HepG2 (cell line): ENCODE results near the gene CUL4A. TPM values are rescaled to one million over a fixed set of nuclear protein-coding genes. Genes with fewer than 3 reads are reported as not detected.

Source experiments
- ATF3 ChIP-seq: sonication (generic); formaldehyde crosslinking; IDR thresholded peaks from 2 replicates; pipeline ENCODE4 v1.4.0; 2020; ENCODE audit warnings: missing genetic modification reagents
- ATF7-NPFF ChIP-seq: sonication (generic); formaldehyde crosslinking; IDR thresholded peaks from 2 replicates; pipeline ENCODE4 v1.8.1; 2023; ENCODE audit warnings: mild to moderate bottlenecking, low read depth, missing genetic modification reagents, moderate library complexity
- BORCS8-MEF2B ChIP-seq: sonication (generic); formaldehyde crosslinking; IDR thresholded peaks from 2 replicates; pipeline ENCODE4 v1.8.0; 2022; ENCODE audit warnings: mild to moderate bottlenecking, missing genetic modification reagents
- CBX5 ChIP-seq: sonication (generic); formaldehyde crosslinking; IDR thresholded peaks from 2 replicates; pipeline ENCODE4 v1.4.0; 2020; ENCODE audit warnings: missing genetic modification reagents, borderline replicate concordance
- CTCF ChIP-seq: sonication (generic); formaldehyde crosslinking; IDR thresholded peaks from 2 replicates; pipeline ENCODE4 v1.5.0; 2020; ENCODE audit warnings: mild to moderate bottlenecking, missing genetic modification reagents, moderate library complexity
- FUBP1 ChIP-seq: sonication (generic); formaldehyde crosslinking; IDR thresholded peaks from 2 replicates; pipeline ENCODE4 v1.5.1; 2020; ENCODE audit warnings: missing genetic modification reagents, mild to moderate bottlenecking, borderline replicate concordance
- GATAD1 ChIP-seq: IDR thresholded peaks from 2 replicates; pipeline ENCODE4 v1.6.1; 2016; ENCODE audit warnings: missing genetic modification reagents, missing compliant biosample characterization
- IRF1 ChIP-seq: sonication (generic); formaldehyde crosslinking; IDR thresholded peaks from 2 replicates; pipeline ENCODE4 v1.4.0; 2020; ENCODE audit warnings: low read depth, mild to moderate bottlenecking, missing genetic modification reagents
- KDM1A ChIP-seq: IDR thresholded peaks from 2 replicates; pipeline ENCODE4 v1.6.1; 2016; ENCODE audit warnings: missing compliant biosample characterization
- KLF13 ChIP-seq: sonication (generic); formaldehyde crosslinking; IDR thresholded peaks from 2 replicates; pipeline ENCODE4 v1.4.0; 2020; ENCODE audit warnings: mild to moderate bottlenecking, missing genetic modification reagents
- PHF21A ChIP-seq: sonication (generic); formaldehyde crosslinking; IDR thresholded peaks from 2 replicates; pipeline ENCODE4 v1.5.0; 2020; ENCODE audit warnings: mild to moderate bottlenecking, missing genetic modification reagents
- RXRA ChIP-seq: sonication (generic); formaldehyde crosslinking; IDR thresholded peaks from 2 replicates; pipeline ENCODE4 v1.5.1; 2020; ENCODE audit warnings: missing genetic modification reagents
- SMC3 ChIP-seq: IDR thresholded peaks from 2 replicates; pipeline ENCODE4 v1.6.1; 2011; ENCODE audit warnings: low read length, improper control_type of control experiment
- ZBTB7A ChIP-seq: sonication (generic); formaldehyde crosslinking; IDR thresholded peaks from 2 replicates; pipeline ENCODE4 v1.8.0; 2022; ENCODE audit warnings: mild to moderate bottlenecking, missing genetic modification reagents
- ZNF180 ChIP-seq: sonication (generic); formaldehyde crosslinking; IDR thresholded peaks from 2 replicates; pipeline ENCODE4 v1.4.0; 2020; ENCODE audit warnings: low read depth, missing genetic modification reagents, borderline replicate concordance
- ZNF431 ChIP-seq: sonication (generic); formaldehyde crosslinking; IDR thresholded peaks from 2 replicates; pipeline ENCODE4 v1.9.0; 2022; ENCODE audit warnings: missing genetic modification reagents, low read depth, mild to moderate bottlenecking, borderline replicate concordance
- ZNF564 ChIP-seq: sonication (generic); formaldehyde crosslinking; IDR thresholded peaks from 2 replicates; pipeline ENCODE4 v1.8.1; 2023; ENCODE audit warnings: mild to moderate bottlenecking, missing genetic modification reagents
- ZNF709 ChIP-seq: sonication (generic); formaldehyde crosslinking; IDR thresholded peaks from 2 replicates; pipeline ENCODE4 v1.5.0; 2020; ENCODE audit warnings: mild to moderate bottlenecking, missing genetic modification reagents
- ZNF713 ChIP-seq: sonication (generic); formaldehyde crosslinking; IDR thresholded peaks from 2 replicates; pipeline ENCODE4 v1.4.0; 2020; ENCODE audit warnings: mild to moderate bottlenecking, missing genetic modification reagents
- ZNF766 ChIP-seq: sonication (generic); formaldehyde crosslinking; IDR thresholded peaks from 2 replicates; pipeline ENCODE4 v1.5.0; 2020; ENCODE audit warnings: missing genetic modification reagents, borderline replicate concordance
- ZNF800 ChIP-seq: sonication (generic); formaldehyde crosslinking; IDR thresholded peaks from 2 replicates; pipeline ENCODE4 v1.4.0; 2020; ENCODE audit warnings: missing genetic modification reagents
- ZNF883 ChIP-seq: sonication (generic); formaldehyde crosslinking; IDR thresholded peaks from 2 replicates; pipeline ENCODE4 v1.5.1; 2020; ENCODE audit warnings: mild to moderate bottlenecking, missing genetic modification reagents; ENCODE audit errors: not compliant biosample characterization
- polyA plus RNA-seq, 8 experiments: library from polyadenylated mRNA; depleted of rRNA in 3 of 8; stranded (reverse) in 7 of 8; unstranded in 1 of 8; fragments of >200 nt; fragmentation: Illumina TruSeq in 4 of 8; extraction: Trizol in 4 of 8; gene quantifications; 2 replicates each; pipeline versions ENCODE4 v1.2.1 to v1.2.3, GENCODE V29; 2011 to 2016; ENCODE audit warnings: low read depth in 4 of 8, missing spikeins in 1 of 8, mixed read lengths in 1 of 8; ENCODE audit not compliant: insufficient read depth in 1 of 8
- total RNA-seq, 5 experiments: library from RNA; depleted of rRNA; stranded (reverse); fragments of >200 nt; fragmentation: Illumina TruSeq; extraction: Trizol; gene quantifications; 2 replicates each; pipeline ENCODE4 v1.2.3, GENCODE V29; 2016; ENCODE audit warnings: low read depth in 1 of 5

The CUL4A gene
- total and polyA plus RNA-seq, 2 of the 13 experiments (the other 11 are each of a cell fraction or from before 2014, with no cell fraction given), result 51.2 to 75.3 TPM

GRCh38 chr13:113208421-113209335 lies 735 bp upstream of the CUL4A start, which contains the start of gene PCID2 (continued):
- TF ChIP-seq FUBP1 (0 out of 2 replicates have a peak, but pooled peaks have one; percentile 76), ATF7-NPFF (peak; percentile 91), IRF1 (CRISPR knock-in tag) (no peak), CTCF (CRISPR knock-in tag) (peak; percentile 52), ZNF883 (CRISPR knock-in tag) (peak; percentile 95), GATAD1 (peak; percentile 99), PHF21A (peak; percentile 81; the same call in 1 of the 2 replicates), ZNF564 (CRISPR knock-in tag) (peak; percentile 82; the same call in 1 of the 2 replicates), ZNF709 (CRISPR knock-in tag) (peak; percentile 36; the same call in 1 of the 2 replicates), KDM1A (no peak), KLF13 (CRISPR knock-in tag) (peak; percentile 85; the same call in 1 of the 2 replicates), BORCS8-MEF2B (peak; percentile 93), ZNF800 (peak; percentile 75), ZNF431 (CRISPR knock-in tag) (no peak; the same call in 1 of the 2 replicates), ZNF766 (CRISPR knock-in tag) (peak; percentile 92; the same call in 1 of the 2 replicates), CBX5 (peak; percentile 96), RXRA (CRISPR knock-in tag) (peak; percentile 87; the same call in 1 of the 2 replicates), ZBTB7A (CRISPR knock-in tag) (peak; percentile 83), SMC3 (no peak), ZNF713 (CRISPR knock-in tag) (peak; percentile 84; the same call in 1 of the 2 replicates), ATF3 (CRISPR knock-in tag) (peak; percentile 84), ZNF180 (no peak)
